OCI-M2 (cell line): ENCODE data around the gene TDRD1.

ENCODE experiments used
- DNase-seq: peaks from one replicate; lab custom pipeline; 2025; ENCODE audit not compliant: unreplicated experiment; lab: John Stamatoyannopoulos, UW

The TDRD1 gene

DNA sequence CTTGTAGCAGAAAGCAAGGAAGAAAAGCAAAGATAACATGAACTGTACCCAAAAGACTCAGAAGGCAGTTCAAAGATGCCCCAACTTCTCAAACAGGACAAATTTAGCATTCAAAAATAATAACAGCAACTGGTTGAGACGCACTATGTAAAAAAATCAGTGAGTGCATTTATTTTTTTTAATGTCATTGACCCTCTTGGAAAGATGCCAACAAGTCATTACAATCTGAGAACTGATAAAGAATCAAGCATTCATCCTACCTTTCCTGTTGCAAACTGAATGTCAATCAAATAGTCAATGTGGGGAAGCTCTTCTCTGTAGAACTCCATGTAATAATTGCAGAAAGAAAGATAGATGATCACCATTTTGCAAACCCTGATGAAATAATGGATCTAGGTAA is 3.5 kb upstream of the TDRD1 start:
- DNase-seq = no peak

DNA sequence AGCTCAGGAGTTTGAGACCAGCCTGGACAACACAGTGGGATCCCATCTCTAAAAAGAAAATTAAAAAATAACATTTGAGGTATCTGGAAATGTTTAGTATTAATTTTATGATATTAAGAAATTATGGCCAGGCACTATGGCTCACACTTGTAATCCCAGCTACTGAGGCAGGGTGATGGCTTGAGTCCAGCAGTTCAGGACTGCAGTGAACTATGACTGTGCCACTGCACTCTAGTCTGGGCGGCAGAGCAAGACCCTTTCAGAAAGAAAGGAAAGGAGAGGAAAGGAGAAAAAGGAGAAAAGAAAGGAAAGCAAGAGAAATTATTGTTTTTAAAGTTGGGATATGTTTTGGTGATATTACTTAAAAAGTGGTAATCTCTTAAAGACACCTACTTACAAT is 2.6 kb upstream of the TDRD1 start:
- DNase-seq = no peak

DNA sequence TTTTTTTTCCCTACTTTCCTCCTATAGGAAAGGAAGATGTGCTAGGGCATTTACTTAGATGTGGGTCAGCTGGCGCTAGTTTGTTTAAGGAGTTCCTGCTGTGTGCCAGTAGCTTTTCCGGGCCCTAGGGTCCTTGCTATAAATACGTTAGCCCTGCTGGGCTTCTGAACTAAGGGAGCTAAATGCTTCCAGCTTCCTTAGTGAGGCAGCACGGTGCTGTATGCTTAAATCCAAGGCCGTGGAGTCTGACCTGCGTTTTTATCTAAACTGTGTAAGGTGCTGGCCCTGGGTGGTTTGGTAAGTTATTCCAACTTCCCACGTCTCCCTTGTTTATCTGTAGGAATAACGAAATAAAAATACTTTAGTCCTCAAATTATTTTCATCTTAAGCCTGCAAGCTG is 594 bp downstream of the TDRD1 start:
- no peak for DNase-seq

DNA sequence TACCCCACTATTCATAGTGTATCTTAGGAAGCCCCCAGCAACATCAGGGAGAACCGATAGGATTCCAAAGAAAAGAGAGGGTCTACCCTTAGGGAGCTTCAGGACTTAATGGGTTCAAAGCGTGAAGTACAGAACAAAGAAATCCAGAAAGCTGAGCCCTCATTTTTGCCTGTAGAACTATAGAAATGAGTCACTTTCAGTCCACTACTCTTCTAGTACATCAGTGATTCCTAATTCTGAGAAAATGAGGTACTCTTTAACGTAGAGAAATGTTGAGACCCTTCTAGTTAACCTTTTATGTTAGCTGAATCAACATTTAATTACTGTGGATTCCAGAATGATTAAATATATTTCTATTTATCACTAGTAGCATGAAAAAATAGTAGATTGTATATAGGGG is 1.8 kb downstream of the TDRD1 start:
- no peak for DNase-seq

DNA sequence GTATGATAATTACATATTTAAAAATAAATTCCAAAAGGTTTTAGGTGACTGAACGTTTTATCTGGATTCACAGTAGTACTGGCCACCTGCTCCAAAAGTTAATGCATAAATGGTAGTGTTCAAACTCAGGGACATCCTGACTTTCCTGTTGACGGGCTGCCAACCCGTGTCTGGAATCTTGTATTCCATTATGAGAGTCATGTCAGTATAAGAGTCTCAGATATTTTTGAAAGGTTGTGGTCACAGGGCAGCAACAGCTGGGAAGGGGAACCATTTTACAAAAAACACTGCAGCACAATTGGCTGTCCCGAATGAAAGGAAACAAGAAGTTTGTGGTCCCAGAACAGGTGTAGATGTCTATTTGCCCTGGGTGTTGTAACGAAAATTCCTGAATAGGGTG is 2.8 kb downstream of the TDRD1 start:
- DNase-seq = no peak

DNA sequence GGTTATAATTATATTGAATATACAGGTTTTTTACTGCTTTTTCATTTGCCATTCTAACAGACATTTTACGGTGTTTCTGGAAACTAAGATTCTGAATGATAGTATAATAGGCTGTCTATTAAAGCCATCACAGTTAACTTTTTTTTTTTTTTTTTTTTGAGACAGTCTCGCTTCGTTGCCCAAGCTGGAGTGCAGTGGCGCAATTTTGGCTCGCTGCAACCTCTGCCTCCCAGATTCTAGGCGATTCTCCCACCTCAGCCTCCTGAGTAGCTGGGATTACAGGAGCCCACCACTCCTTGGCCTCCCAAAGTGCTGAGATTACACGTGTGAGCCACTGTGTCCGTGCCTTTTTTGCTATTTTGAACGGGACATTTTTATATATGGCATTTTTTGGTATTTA is 4.4 kb downstream of the TDRD1 start:
- DNase-seq = no peak

DNA sequence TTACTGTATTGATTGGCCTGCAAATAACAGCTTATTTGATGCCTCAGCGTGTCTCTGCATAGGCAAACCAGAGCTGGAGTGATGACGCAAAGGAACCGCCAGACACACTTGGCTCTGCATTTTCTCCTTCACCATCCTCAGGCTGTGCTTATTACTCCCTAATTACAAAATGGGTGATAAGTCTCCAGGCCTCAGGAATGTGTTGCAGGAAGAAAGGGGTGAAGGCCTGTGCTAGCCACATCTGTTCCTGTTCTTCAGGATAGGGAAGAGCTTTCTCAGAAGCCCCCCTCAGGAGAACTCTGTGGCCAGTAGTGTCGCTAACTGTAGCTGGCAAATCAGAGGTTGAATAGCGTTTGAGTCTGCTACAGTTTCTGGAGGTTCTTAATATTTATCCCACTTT is 5.1 kb downstream of the TDRD1 start:
- no peak for DNase-seq

DNA sequence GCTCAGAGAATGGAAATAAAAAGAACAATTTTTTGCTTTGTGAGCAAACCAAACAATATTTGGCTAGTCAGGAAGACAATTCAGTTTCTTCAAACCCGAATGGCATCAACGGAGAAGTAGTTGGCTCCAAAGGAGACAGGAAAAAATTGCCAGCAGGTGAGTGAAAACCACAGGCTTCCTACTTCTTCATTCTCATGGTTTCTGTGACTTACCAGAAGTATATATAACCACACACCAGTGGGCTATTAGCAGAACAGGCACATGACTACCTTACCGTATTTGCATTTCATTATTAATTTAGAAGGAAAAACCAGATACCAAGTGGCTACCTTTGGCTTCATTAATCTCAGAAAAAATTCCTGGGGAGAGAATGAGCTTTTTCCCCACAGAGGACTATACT is 8.8 kb downstream of the TDRD1 start:
- no peak for DNase-seq

DNA sequence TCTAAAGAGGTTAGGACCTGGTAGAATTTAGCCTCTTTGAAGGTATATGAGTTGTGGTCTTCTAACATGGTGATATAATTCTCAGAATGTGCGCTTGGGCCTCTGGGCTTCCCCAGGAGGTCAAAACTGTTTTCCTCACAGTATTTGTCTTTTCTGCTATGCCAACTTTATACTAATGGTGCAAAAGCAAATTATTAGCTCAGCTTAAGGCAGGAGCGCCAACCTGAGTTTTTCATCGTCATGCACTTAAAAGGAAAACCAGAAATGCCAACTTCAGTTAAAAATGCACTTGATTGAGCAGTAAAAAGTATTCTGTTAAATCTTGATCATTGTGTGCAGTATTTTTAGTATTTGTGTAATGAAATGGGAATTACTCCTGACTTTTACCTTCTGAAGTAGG is 9.7 kb downstream of the TDRD1 start:
- no peak for DNase-seq

DNA sequence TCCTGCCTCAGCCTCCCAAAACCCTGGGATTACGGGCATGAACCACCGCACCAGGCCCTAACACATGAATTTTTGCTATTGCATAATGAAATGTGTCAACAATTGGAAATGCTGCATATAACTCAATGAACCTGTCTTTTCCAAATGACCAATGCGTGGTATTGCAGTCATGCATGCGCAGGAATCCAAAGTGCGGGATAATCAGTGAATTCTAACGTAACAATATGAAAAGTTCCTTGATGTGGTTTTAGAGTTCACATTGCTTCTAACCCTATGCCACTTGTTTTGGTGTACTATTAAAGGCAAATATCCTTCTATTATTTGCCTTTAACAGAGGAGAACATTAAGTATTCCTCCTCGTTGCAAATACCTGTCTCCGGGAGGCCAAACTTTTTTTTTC is 10.5 kb downstream of the TDRD1 start:
- no peak for DNase-seq

DNA sequence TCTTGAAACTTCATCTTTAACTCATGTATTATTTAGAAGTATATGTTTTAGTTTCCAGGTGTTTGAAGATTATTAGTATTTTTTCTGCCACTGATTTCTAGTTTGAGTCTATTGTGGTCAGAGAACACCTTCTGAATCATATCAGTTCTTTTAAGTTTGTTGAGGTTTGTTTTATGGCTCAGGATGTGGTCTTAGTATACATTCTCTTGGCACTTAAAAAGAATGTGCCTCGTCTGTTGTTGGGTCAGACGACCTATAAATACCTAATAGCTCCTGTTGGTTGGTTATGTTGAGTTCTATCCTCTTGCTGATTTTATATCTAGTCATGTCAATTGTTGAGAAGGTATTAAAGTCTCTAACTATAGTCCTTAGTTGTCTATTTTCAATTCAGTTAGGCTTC is 15.9 kb downstream of the TDRD1 start:
- DNase-seq = no peak

DNA sequence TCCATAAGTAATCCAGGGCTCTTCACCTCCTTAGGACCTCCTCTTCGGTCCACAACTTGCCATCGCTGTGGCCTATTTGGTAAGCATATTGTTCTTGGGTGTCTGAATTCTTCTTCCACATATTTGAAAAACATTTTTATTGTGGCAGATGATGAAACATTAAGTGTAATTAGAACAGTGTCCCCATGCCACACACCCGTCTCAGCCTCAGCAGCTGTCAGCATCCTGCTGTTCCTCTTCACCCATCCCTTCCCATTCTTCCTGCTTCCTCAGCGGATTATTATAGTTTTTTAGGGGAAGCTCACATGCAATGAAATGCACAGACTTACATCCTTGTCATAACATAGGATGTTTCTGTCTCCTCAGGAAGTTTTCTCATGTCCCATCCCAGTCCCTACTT is 20.1 kb downstream of the TDRD1 start:
- DNase-seq = no peak

DNA sequence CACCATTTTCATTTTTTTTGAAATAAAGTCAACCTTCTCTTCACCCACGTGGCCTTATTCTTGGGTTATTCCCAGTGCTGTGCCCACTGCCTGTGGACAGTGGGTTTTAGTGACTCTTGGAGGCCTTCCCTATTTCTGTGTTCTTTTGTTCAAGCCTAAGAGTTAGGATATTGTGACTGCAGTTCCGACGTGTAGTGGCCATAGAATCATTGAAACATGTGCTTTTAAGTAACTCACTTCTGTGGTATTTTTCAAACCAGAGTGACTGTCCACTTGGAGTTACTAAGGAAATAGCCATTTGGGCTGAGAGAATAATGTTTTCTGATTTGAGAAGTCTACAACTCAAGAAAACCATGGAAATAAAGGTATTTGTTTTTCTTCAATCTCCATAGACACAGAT is 23.7 kb downstream of the TDRD1 start:
- no peak for DNase-seq

DNA sequence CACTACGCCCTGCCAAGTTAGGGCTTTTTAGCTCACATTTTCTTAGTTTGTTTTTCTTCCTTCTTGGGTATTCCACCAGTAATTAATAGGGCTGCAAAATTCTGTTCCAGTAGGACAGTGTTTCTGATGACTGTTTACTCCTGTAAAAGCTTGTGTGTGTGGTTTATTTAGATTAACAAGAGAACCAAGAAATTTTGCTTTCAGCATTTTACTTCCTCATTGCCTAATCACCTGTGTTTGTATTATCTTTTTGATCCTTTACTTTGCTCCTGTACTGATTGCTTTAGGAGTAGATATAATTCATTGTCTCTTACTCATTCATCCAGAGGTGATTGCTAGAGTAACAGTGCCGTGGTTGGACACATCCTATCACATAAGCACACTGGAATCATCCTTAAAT is 27.7 kb downstream of the TDRD1 start:
- DNase-seq = no peak

DNA sequence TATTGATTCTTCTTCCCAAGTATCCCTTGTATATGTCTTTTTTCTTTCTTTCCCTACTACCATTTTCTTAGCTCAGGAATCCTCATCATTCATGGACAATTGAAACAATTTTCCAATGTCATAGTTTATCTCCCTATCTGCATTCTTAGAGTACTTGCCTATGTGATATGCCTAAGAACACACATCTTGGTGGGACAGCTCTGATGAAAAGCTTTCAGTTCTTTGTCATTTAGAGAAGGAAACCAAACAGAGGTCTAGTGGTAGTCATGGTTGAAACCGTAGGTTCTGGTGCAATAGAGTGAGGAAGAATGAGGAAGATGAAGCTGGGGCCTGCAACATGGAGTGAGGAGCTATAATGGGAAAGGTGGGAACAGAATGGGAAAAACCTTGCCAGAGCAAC is 28.2 kb downstream of the TDRD1 start:
- no peak for DNase-seq

DNA sequence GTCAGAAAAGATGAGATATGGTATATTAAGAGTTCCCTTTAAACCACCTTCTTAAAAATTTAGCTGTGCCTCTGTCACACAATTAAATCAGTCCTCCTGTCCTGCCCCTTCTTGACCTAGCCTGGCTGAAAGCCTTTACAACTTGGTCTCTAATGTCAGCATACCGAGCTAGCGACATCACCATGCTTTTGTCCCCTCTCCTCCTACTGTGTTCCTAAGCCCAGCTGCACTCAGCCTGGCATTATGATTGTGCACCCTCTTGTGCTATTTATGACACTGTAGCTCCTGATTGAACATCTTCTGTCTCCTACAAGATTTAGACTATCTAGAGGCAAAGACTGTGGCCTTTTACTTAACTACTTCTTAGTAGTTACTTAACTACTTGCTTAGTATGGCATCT is 29.2 kb downstream of the TDRD1 start:
- DNase-seq = no peak

DNA sequence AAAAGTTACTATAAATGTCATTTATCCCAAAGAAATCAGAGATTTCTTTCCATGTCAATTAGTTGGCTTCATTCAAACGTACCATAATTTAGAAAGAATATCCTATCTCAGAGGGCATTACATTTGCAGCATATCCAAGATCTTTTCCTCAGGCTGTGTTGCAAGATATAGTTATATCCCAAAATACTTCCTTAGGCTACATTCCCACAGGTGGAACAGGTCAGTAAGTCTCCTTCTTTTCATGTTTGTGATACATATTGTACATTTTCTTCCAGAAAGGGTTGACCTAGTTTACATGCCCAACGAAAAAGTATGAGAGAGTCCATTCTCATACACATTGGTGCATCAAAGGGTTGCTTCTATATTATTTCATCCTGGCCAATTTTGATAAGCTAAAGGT is 33.0 kb downstream of the TDRD1 start:
- DNase-seq = no peak

DNA sequence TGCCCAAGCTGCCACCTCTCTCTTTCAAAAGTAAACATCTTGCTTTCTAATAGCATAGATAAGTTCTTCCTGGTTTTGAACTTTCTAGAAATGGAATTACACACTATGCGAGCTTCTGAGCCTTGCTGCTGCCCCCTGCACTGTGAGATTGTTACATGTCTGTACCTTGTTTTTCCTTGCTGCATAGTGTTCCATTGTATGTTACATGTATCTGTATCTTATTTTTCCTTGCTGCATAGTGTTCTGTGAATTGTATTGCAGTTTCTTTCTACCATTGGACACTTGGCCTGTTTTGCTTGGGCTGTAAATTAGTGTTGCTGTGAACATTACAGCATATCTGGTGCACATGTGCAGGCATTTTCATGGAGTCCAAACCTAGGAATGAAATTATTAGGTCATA is 35.9 kb downstream of the TDRD1 start:
- DNase-seq = no peak

DNA sequence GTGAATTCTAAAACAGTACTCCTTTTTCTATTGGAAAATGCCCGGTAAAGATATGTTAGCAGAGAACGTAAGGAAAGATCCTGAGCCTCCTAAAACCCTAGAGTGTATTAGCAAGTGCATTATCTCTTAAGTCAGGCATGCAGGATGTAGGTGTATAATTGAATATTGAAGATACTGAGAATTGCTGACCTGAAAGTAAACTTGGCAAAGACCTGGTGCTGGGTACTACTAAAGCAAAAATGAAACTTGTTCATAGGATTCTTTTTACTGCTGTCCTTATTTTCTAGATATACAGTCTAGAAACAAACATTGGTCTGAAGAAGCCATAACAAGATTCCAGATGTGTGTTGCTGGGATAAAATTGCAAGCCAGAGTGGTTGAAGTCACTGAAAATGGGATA is 41.1 kb downstream of the TDRD1 start:
- no peak for DNase-seq

DNA sequence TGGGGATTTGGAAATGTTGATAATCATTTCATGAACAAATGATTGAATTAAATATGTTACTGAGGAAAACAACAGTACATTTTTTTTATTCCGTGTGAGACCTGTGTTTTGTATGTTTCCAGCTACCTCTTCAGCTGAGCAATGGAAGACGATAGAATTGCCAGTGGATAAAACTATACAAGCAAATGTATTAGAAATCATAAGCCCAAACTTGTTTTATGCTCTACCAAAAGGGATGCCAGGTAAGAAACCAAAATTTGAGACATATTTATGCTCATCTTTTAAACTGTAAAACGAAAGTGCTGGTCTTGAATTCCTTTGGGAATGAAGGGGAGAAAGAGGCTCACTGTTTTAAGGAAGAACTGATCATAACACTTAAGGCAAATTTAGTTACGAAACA is 42.1 kb downstream of the TDRD1 start:
- no peak for DNase-seq

DNA sequence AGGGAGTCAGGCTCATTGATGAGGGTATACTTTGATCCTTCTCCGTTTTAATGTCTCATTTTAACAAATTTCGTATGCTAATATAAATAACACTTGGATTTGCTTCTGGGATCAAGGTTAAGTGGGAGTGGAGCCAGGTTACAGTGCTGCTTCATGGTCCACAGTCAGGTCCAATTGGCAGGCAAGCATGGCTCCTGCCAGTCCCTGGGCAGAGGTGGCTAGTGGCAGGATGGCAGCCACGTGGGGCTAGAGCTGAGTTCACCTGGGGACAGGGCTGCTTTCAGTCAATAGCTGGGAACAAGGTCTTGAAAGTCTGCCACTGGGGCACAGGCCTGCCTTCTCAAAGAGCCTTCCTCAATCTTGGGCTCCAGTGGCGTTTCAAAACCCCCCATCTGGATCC is 43.9 kb downstream of the TDRD1 start:
- no peak for DNase-seq

DNA sequence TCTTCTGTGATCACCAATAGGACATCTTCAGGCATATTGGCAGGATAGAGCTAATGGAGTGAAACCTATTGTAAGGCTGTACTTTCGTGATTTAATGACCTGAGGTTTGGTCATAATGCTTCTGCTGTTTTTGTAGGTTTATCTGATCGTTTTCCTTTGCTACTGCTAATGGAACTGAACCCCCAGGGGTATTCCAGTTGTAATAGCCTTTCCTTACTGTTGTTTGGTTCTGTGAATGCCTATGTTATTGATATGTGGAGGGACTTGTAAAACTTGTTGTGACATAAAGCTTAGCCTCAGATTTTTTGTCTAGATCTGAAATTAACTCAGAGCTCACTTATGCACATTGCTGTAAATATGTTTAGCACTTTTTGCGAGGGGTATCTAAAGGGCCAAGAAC is 49.0 kb downstream of the TDRD1 start:
- no peak for DNase-seq

DNA sequence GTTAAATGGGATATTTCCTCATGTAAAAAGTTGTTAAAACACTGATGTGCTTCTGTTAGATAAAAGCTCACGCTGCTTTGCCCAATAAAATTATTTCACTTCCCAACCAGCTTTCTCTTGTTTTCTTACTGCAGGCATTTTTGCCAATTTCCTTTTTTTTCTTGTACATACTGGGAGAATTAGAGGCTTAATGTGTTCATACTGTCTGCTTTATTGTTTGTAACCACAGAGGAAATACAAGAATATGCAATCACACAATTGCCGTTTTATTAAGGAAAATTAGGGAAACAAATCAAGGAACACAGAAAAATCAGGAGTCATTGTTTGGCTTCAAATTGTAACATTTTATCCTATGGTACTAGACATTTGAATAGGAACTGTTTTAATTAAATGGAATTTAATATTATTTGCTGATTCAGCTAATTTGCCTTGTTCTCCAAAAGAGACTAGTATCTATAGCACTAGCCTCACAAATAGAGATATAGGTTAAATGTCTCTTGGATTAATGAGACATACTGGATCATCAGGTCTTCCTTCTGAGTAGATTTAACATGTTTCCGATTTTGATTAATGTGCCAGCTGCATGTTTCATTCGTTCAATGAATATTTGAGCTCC is 53.5 kb downstream of the TDRD1 start:
- no peak for DNase-seq

DNA sequence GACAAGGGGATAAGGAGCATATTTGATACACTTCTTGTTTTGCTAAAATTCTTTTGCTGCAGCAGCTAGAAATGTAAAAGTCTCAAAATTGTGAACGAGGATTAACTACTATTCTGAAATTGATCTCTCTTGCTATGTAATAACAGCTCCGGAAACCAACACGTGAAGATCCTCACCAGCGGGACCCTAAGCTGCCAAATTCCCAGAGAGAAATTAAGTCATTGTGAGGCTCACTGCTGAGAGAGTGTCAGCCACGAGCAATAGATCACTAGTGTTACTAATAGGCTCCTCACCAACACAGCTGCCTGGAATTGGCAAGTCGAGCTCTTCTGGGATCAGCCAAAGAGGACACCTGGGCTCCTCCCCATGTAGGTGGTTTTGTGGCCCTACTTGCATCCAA is 54.3 kb downstream of the TDRD1 start:
- no peak for DNase-seq
